ENCODE data around the gene OR51E2.

GRCh38 chr11:4680341-4680740 is 17.3 kb downstream of the OR51E2 start:
- TF ChIP-seq CTCF (IDR thresholded peaks at IDR 0.05) (no peak), POLR2AphosphoS5 (IDR thresholded peaks at IDR 0.05) (no peak)

All from breast epithelium (tissue), 3 donors.